Rectal smooth muscle tissue (tissue), 1 donor: ENCODE measurements around the gene AFDN.

Source experiments
- H3K27ac ChIP-seq: one replicate; pipeline ENCODE4 v1.7.0; 2013; ENCODE audit warnings: low read depth, low read length, inconsistent platforms
- H3K27me3 ChIP-seq: one replicate; pipeline ENCODE4 v1.7.0; 2013; ENCODE audit warnings: low read length; ENCODE audit not compliant: control insufficient read depth, insufficient read depth
- H3K36me3 ChIP-seq: one replicate; pipeline ENCODE4 v1.7.0; 2013; ENCODE audit warnings: low read length; ENCODE audit not compliant: control insufficient read depth, insufficient read depth
- H3K4me1 ChIP-seq: one replicate; pipeline ENCODE4 v1.7.0; 2013; ENCODE audit warnings: low read length; ENCODE audit not compliant: control insufficient read depth, insufficient read depth
- H3K4me3 ChIP-seq: one replicate; pipeline ENCODE4 v1.7.0; 2013; ENCODE audit warnings: low read length
- H3K9ac ChIP-seq: one replicate; pipeline ENCODE4 v1.7.0; 2013; ENCODE audit warnings: low read length

AFDN gene

DNA sequence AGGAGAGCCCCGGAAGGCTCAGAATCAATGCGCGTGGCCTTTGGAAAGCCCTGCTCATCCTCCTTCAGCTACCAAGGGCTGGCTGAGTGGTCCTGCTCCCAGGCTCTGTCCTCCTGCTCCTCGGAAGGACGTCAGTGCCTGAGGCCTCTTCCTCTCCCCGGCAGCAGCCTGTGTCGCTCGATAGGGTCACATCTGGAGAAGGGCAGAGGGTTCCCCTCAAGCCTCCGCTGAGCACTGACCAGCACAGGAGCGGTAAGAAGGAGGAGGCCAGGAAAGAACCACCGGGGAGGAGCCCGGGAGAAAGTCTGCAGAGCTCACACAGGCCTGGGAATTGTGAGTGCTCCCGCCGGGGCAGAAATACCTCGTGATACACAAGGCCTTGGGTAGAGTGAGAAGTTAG lies 192.0 kb downstream of the AFDN start:
- Histone ChIP-seq H3K4me3 (no peak overlapping the region), H3K36me3 (no peaks in the 10 kb centered on the region), H3K27ac (no peak overlapping the region), H3K9ac (no peak overlapping the region), H3K4me1 (no peaks in the 10 kb centered on the region), H3K27me3 (no peaks in the 10 kb centered on the region)

- Histone ChIP-seq H3K4me1 (no peaks in the 10 kb centered on the region), H3K4me3 (no peak overlapping the region), H3K27me3 (no peaks in the 10 kb centered on the region), H3K9ac (no peak overlapping the region), H3K36me3 (no peaks in the 10 kb centered on the region), H3K27ac (no peak overlapping the region)
Observed at GRCh38 chr6:168020242-168020641, 193.5 kb downstream of the AFDN start.

DNA sequence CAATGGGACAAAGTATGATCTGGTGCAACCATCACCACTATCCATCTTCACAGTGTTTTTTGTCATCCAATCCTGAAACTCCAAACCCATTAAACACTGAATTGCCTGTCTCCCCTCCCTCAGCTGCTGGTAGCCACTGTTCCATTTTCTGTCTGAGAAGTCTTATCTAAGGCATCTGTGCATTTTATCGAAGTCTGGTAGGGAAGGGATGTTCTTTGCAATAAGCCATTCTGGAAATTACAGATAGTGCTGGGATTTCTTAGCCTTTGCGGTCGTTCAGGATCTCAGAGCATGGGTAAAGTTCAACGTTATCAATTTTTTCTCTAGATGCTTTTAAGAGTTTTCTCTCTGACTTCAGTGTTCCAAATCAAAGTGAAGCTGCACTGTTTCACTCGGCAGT lies 194.9 kb downstream of the AFDN start:
- H3K4me3 ChIP-seq = no peak overlapping the region
- no peak overlapping the region for H3K27ac ChIP-seq
- no peaks in the 10 kb centered on the region for H3K4me1 ChIP-seq
- no peak overlapping the region for H3K9ac ChIP-seq
- no peaks in the 10 kb centered on the region for H3K27me3 ChIP-seq
- H3K36me3 ChIP-seq = no peaks in the 10 kb centered on the region
